IMR-90 (cell line): ENCODE data around the gene ANP32B. TPM values are rescaled to one million over a fixed set of nuclear protein-coding genes. Genes with fewer than 3 reads are reported as not detected.
A peak's percentile ranks its signal among the peaks of the same experiment; 100 is the strongest.

ENCODE experiments used
- ATAC-seq: fragments of 200-7000 bp; cut with Tn5 transposase; 2 replicates; pipeline ENCODE4 v1.9.1; 2020; ENCODE audit warnings: low read depth, mild to moderate bottlenecking, moderate library complexity
- BruUV-seq: library from RNA; stranded (reverse); fragments of 400-500 nt; replicated peaks from 2 replicates; lab custom pipeline; 2021; lab: Mats Ljungman, UMichigan
- CTCF ChIA-PET: fragments of 300-600 bp; formaldehyde crosslinking; extraction: SDS; loops from one replicate; lab custom pipeline; 2021; ENCODE audit warnings: antibody characterized with exemption; lab: Yijun Ruan, JAX
- POLR2A ChIA-PET: fragments of 300-600 bp; sonication (Branson Sonifier 250); formaldehyde crosslinking; loops from one replicate; lab custom pipeline; 2022; ENCODE audit warnings: antibody characterized with exemption; ENCODE audit not compliant: unreplicated experiment; lab: Charles Lee
- DNase-seq: peaks from one replicate; pipeline ENCODE4 v3.0.0; 2013
- H2AFZ ChIP-seq: replicated peaks from 2 replicates; pipeline ENCODE3; 2013; ENCODE audit warnings: low read length, mild to moderate bottlenecking; ENCODE audit not compliant: poor library complexity
- H2AK5ac ChIP-seq: 2 replicates; pipeline ENCODE4 v1.6.1; 2013; ENCODE audit warnings: low read depth, low read length, inconsistent platforms
- H2AK9ac ChIP-seq: replicated peaks from 2 replicates; pipeline ENCODE3; 2013; ENCODE audit warnings: mild to moderate bottlenecking, low read depth, low read length, moderate library complexity; ENCODE audit not compliant: poor library complexity
- H2BK120ac ChIP-seq: 2 replicates; pipeline ENCODE4 v1.6.1; 2013; ENCODE audit warnings: low read depth, low read length, inconsistent platforms
- H2BK15ac ChIP-seq: 3 replicates; pipeline ENCODE4 v1.6.1; 2013; ENCODE audit warnings: low read depth, low read length, inconsistent platforms
- H2BK20ac ChIP-seq: 2 replicates; pipeline ENCODE4 v1.6.1; 2013; ENCODE audit warnings: low read depth, mild to moderate bottlenecking, inconsistent platforms, low read length, moderate library complexity
- H2BK5ac ChIP-seq: 2 replicates; pipeline ENCODE4 v1.6.1; 2013; ENCODE audit warnings: mild to moderate bottlenecking, low read depth, low read length, inconsistent platforms; ENCODE audit not compliant: poor library complexity, severe bottlenecking
- H3K14ac ChIP-seq: replicated peaks from 2 replicates; pipeline ENCODE4 v1.6.1; 2013; ENCODE audit warnings: low read depth, low read length, inconsistent platforms
- H3K18ac ChIP-seq: 2 replicates; pipeline ENCODE4 v1.6.1; 2013; ENCODE audit warnings: low read depth, low read length, control low read depth
- H3K23ac ChIP-seq: 2 replicates; pipeline ENCODE4 v1.6.1; 2013; ENCODE audit warnings: low read depth, low read length, inconsistent platforms
- H3K27ac ChIP-seq: 2 replicates; pipeline ENCODE4 v1.5.1; 2013; ENCODE audit warnings: mild to moderate bottlenecking, control low read depth, low read length; ENCODE audit not compliant: insufficient read depth
- H3K27me3 ChIP-seq: 2 replicates; pipeline ENCODE4 v1.6.1; 2013; ENCODE audit warnings: low read length; ENCODE audit not compliant: control insufficient read depth, insufficient read depth
- H3K36me3 ChIP-seq: 2 replicates; pipeline ENCODE4 v1.6.1; 2013; ENCODE audit warnings: low read length, mixed read lengths; ENCODE audit not compliant: control insufficient read depth, insufficient read depth
- H3K4ac ChIP-seq: 2 replicates; pipeline ENCODE4 v1.6.1; 2013; ENCODE audit warnings: low read depth, low read length, inconsistent platforms
- H3K4me1 ChIP-seq: 2 replicates; pipeline ENCODE4 v1.6.1; 2013; ENCODE audit warnings: low read length, mixed read lengths; ENCODE audit not compliant: control insufficient read depth, insufficient read depth
- H3K4me2 ChIP-seq: 2 replicates; pipeline ENCODE4 v1.6.1; 2013; ENCODE audit warnings: low read depth, mild to moderate bottlenecking, control low read depth, low read length, moderate library complexity
- H3K4me3 ChIP-seq: 2 replicates; pipeline ENCODE4 v1.5.1; 2013; ENCODE audit warnings: low read depth, mild to moderate bottlenecking, control low read depth, low read length, moderate library complexity; ENCODE audit not compliant: insufficient read depth
- H3K56ac ChIP-seq: 2 replicates; pipeline ENCODE4 v1.6.1; 2013; ENCODE audit warnings: low read length, inconsistent platforms; ENCODE audit not compliant: insufficient read depth; ENCODE audit errors: extremely low read depth
- H3K79me1 ChIP-seq, 2 experiments: 2 replicates each; pipeline ENCODE4 v1.6.1; 2013; ENCODE audit warnings: low read length in 2 of 2, inconsistent platforms in 1 of 2, low read depth in 1 of 2
- H3K9ac ChIP-seq: 2 replicates; pipeline ENCODE4 v1.6.1; 2013; ENCODE audit warnings: low read depth, low read length, control low read depth
- H3K9me1 ChIP-seq: 2 replicates; pipeline ENCODE4 v1.6.1; 2013; ENCODE audit warnings: low read length, inconsistent platforms; ENCODE audit not compliant: insufficient read depth
- H3K9me3 ChIP-seq: 2 replicates; pipeline ENCODE4 v1.6.1; 2013; ENCODE audit warnings: low read length; ENCODE audit not compliant: control insufficient read depth, insufficient read depth
- H4K20me1 ChIP-seq: 2 replicates; pipeline ENCODE4 v1.6.1; 2013; ENCODE audit warnings: low read length, inconsistent platforms; ENCODE audit not compliant: insufficient read depth
- H4K5ac ChIP-seq: 2 replicates; pipeline ENCODE4 v1.6.1; 2013; ENCODE audit warnings: mild to moderate bottlenecking, low read depth, low read length, control low read depth
- H4K8ac ChIP-seq, 2 experiments: 2 replicates each; pipeline ENCODE4 v1.6.1; 2013; ENCODE audit warnings: low read depth in 2 of 2, low read length in 2 of 2, control low read depth in 1 of 2, inconsistent platforms in 1 of 2
- H4K91ac ChIP-seq: 2 replicates; pipeline ENCODE4 v1.6.1; 2013; ENCODE audit warnings: low read depth, low read length, inconsistent platforms; ENCODE audit not compliant: insufficient read depth
- MAFK ChIP-seq: IDR thresholded peaks from 2 replicates; pipeline ENCODE4 v1.6.1; 2012; ENCODE audit warnings: low read depth, low read length, improper control_type of control experiment
- dilution Hi-C: fragments of 300-500 bp; cut with HindIII; formaldehyde crosslinking; loops from one replicate; pipeline ENCODE4 v1.14.3; 2018; ENCODE audit warnings: low sequenced_read_pairs; ENCODE audit not compliant: unreplicated experiment
- in situ Hi-C: fragments of 300-500 bp; cut with MboI; formaldehyde crosslinking; loops from 3 replicates; pipeline ENCODE4 v1.14.3; 2019; ENCODE audit warnings: low sequenced_read_pairs, inconsistent platforms, mixed read lengths
- intact Hi-C: fragments of 100-400 bp; cut with micrococcal nuclease; formaldehyde crosslinking; loops from 2 replicates; pipeline ENCODE4 v1.10.0; 2022
- polyA plus RNA-seq, 3 experiments: library from polyadenylated mRNA; depleted of rRNA; stranded (reverse); fragments of >200 nt; gene quantifications; 2 replicates each; pipeline ENCODE4 v1.2.3, GENCODE V29; 2012; ENCODE audit warnings: low replicate concordance in 1 of 3
- total RNA-seq: library from RNA; depleted of rRNA; stranded (reverse); fragments of >200 nt; gene quantifications from 2 replicates; pipeline ENCODE4 v1.2.3, GENCODE V29; 2012
- TF ChIP-seq, protein P1 (sequence below): conservative IDR thresholded peaks from 2 replicates; pipeline ENCODE4 v1.5.1; 2012; ENCODE audit warnings: mild to moderate bottlenecking, low read depth, low read length, improper control_type of control experiment

Gene ANP32B
- total and polyA plus RNA-seq, 2 of the 4 experiments (the other 2 are of a cell fraction): 3.9 to 46.8 TPM

DNA sequence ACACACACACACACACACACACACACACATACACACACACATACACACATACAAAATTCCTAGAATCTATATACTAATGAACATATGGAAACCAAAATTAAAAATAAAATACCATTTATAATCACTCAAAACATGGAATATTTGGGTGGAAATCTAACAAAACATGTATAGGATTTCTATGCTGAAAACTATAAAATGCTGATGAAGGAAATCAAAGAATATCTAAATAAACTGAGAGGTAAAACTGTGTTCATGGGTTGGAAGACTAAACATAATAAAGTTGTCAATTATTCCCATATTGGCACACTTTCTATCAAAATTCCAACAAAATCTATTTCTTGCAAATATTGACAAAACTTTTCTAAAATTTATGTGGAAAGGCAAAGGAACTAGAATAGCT is 48.0 kb downstream of the ANP32B start:
- Histone ChIP-seq H3K4me2 (no peak overlapping the region), H2BK5ac (peak overlapping the region; percentile 4), H2BK15ac (peak overlapping the region; percentile 99; the same call in 1 of the 3 replicates), H3K27me3 (no peaks in the 10 kb centered on the region), H2BK120ac (no peak overlapping the region; the same call in 1 of the 2 replicates), H2AK9ac (no peak overlapping the region), H3K79me1 (peaks cover 0 to 14% of the 10 kb centered on the region in 2 experiments; a peak in 2 of 4 replicates), H3K23ac (no peak overlapping the region), H2AFZ (no peak overlapping the region), H4K20me1 (no peaks in the 10 kb centered on the region), H4K91ac (no peak overlapping the region), H3K9ac (no peak overlapping the region), H3K14ac (no peak overlapping the region), H4K5ac (no peak overlapping the region), H3K27ac (no peak overlapping the region), H3K4ac (no peak overlapping the region), H3K4me1 (peaks cover 9% of the 10 kb centered on the region), H3K18ac (no peak overlapping the region), H3K36me3 (no peaks in the 10 kb centered on the region), H3K4me3 (no peak overlapping the region), H2AK5ac (no peak overlapping the region), H3K9me1 (peaks cover 19% of the 10 kb centered on the region), H2BK20ac (no peak overlapping the region; the same call in 1 of the 2 replicates), H3K56ac (peak overlapping the region; percentile 61; the same call in 1 of the 2 replicates), H3K9me3 (no peaks in the 10 kb centered on the region), H4K8ac (no peak overlapping the region; a peak in 1 of 4 replicates)
- ChIA-PET POLR2A (no interaction called here), CTCF (interaction anchor here (0.9 kb wide), 1 partner anchor 10 kb away, joined by 3 read pairs; no protein-coding TSS in a partner anchor)
- BruUV-seq: no TSS peak
- no peak for ATAC-seq
- intact Hi-C loops (no loop called here), in situ Hi-C loops (no loop called here), dilution Hi-C loops (no loop called here)
- no peak for DNase-seq
- TF ChIP-seq MAFK: peak; percentile 33; the same call in 1 of the 2 replicates
- TF ChIP-seq, protein P1, sequence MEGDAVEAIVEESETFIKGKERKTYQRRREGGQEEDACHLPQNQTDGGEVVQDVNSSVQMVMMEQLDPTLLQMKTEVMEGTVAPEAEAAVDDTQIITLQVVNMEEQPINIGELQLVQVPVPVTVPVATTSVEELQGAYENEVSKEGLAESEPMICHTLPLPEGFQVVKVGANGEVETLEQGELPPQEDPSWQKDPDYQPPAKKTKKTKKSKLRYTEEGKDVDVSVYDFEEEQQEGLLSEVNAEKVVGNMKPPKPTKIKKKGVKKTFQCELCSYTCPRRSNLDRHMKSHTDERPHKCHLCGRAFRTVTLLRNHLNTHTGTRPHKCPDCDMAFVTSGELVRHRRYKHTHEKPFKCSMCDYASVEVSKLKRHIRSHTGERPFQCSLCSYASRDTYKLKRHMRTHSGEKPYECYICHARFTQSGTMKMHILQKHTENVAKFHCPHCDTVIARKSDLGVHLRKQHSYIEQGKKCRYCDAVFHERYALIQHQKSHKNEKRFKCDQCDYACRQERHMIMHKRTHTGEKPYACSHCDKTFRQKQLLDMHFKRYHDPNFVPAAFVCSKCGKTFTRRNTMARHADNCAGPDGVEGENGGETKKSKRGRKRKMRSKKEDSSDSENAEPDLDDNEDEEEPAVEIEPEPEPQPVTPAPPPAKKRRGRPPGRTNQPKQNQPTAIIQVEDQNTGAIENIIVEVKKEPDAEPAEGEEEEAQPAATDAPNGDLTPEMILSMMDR: no peak
